ENCODE results near the gene KRTAP4-12. TPM values are rescaled to one million over a fixed set of nuclear protein-coding genes. Genes with fewer than 3 reads are reported as not detected.
"Not testable (repeated sequence)": the region's sequence is repeated elsewhere in the genome, so short reads cannot be mapped to it uniquely, and the experiment has no call there.

Gene KRTAP4-12
- total RNA-seq (2014; rRNA removed; shearing (Covaris generic)), result 0.22 TPM in 1 of 2 replicates, not detected in the other

GRCh38 chr17:41123991-41124371, at the start of gene KRTAP4-12:
Gene KRTAP4-12, minus strand, starts transcription at chr17:41124182. Its CDS starts 60 bp downstream, at chr17:41124122.
- not testable (repeated sequence) for H3K27me3 ChIP-seq; H3K4me1 ChIP-seq; DNase-seq; H3K36me3 ChIP-seq; H3K9me3 ChIP-seq (replicated peaks); H3K4me3 ChIP-seq
- peak within 1 kb of the TSS; percentile 20; the same call in 1 of the 2 replicates for H3K27ac ChIP-seq

- H3K27ac ChIP-seq, result no peak overlapping the region
- H3K9me3 ChIP-seq (replicated peaks), result no peaks in the 10 kb centered on the region
- H3K36me3 ChIP-seq, result no peaks in the 10 kb centered on the region
- no peak overlapping the region for H3K4me3 ChIP-seq
- no peak for DNase-seq
- no peaks in the 10 kb centered on the region for H3K27me3 ChIP-seq
- no peaks in the 10 kb centered on the region for H3K4me1 ChIP-seq
Measured at GRCh38 chr17:41171886-41172285, 47.9 kb upstream of the KRTAP4-12 start.

GRCh38 chr17:41168121-41168520, 44.1 kb upstream of the KRTAP4-12 start, which contains the start of gene KRTAP4-3:
Gene KRTAP4-3, minus strand, starts transcription at chr17:41168221. Its CDS starts 49 bp downstream, at chr17:41168172.
- no peaks in the 10 kb centered on the region for H3K36me3 ChIP-seq
- DNase-seq, result no peak
- no peaks in the 10 kb centered on the region for H3K4me1 ChIP-seq
- no peaks in the 10 kb centered on the region for H3K9me3 ChIP-seq (replicated peaks)
- H3K27ac ChIP-seq, result no peak within 1 kb of the TSS
- H3K4me3 ChIP-seq, result no peak within 1 kb of the TSS
- no peaks in the 10 kb centered on the region for H3K27me3 ChIP-seq

GRCh38 chr17:41167561-41167960, 43.6 kb upstream of the KRTAP4-12 start:
- no peak overlapping the region for H3K27ac ChIP-seq
- no peaks in the 10 kb centered on the region for H3K4me1 ChIP-seq
- no peaks in the 10 kb centered on the region for H3K9me3 ChIP-seq (replicated peaks)
- DNase-seq, result peak; percentile 70 to 71
- no peak overlapping the region for H3K4me3 ChIP-seq
- H3K27me3 ChIP-seq, result no peaks in the 10 kb centered on the region
- H3K36me3 ChIP-seq, result no peaks in the 10 kb centered on the region

- no peak overlapping the region for H3K27ac ChIP-seq
- H3K4me1 ChIP-seq, result no peaks in the 10 kb centered on the region
- no peak overlapping the region for H3K4me3 ChIP-seq
- no peaks in the 10 kb centered on the region for H3K36me3 ChIP-seq
- no peaks in the 10 kb centered on the region for H3K27me3 ChIP-seq
- DNase-seq, result no peak
- no peaks in the 10 kb centered on the region for H3K9me3 ChIP-seq (replicated peaks)
Measured at GRCh38 chr17:41163828-41164227, 39.8 kb upstream of the KRTAP4-12 start.

- H3K4me1 ChIP-seq, result no peaks in the 10 kb centered on the region
- no peaks in the 10 kb centered on the region for H3K9me3 ChIP-seq (replicated peaks)
- no peaks in the 10 kb centered on the region for H3K36me3 ChIP-seq
- no peaks in the 10 kb centered on the region for H3K27me3 ChIP-seq
- H3K27ac ChIP-seq, result no peak within 1 kb of the TSS
- DNase-seq, result no peak
- H3K4me3 ChIP-seq, result no peak within 1 kb of the TSS
Measured at GRCh38 chr17:41160648-41161047, 36.7 kb upstream of the KRTAP4-12 start, which contains the start of gene KRTAP4-4. Gene KRTAP4-4, minus strand, starts transcription at chr17:41160748. Its CDS starts 57 bp downstream, at chr17:41160691.

GRCh38 chr17:41160190-41160589, 36.2 kb upstream of the KRTAP4-12 start:
- peak in 1 of 2 experiments; percentile 32 for DNase-seq
- H3K36me3 ChIP-seq; H3K27ac ChIP-seq; H3K27me3 ChIP-seq; H3K9me3 ChIP-seq (replicated peaks); H3K4me3 ChIP-seq; H3K4me1 ChIP-seq: not testable (repeated sequence)

GRCh38 chr17:41153856-41154255, 29.9 kb upstream of the KRTAP4-12 start:
- no peaks in the 10 kb centered on the region for H3K9me3 ChIP-seq (replicated peaks)
- no peak overlapping the region for H3K4me3 ChIP-seq
- no peaks in the 10 kb centered on the region for H3K4me1 ChIP-seq
- no peaks in the 10 kb centered on the region for H3K36me3 ChIP-seq
- H3K27me3 ChIP-seq, result no peaks in the 10 kb centered on the region
- DNase-seq, result no peak
- H3K27ac ChIP-seq, result no peak overlapping the region

GRCh38 chr17:41151525-41151924, 27.5 kb upstream of the KRTAP4-12 start:
- no peak overlapping the region for H3K4me3 ChIP-seq
- no peaks in the 10 kb centered on the region for H3K36me3 ChIP-seq
- H3K27me3 ChIP-seq, result no peaks in the 10 kb centered on the region
- no peaks in the 10 kb centered on the region for H3K9me3 ChIP-seq (replicated peaks)
- no peaks in the 10 kb centered on the region for H3K4me1 ChIP-seq
- no peak for DNase-seq
- H3K27ac ChIP-seq, result no peak overlapping the region

GRCh38 chr17:41150026-41150425, 26.0 kb upstream of the KRTAP4-12 start:
- H3K27me3 ChIP-seq, result no peaks in the 10 kb centered on the region
- no peaks in the 10 kb centered on the region for H3K36me3 ChIP-seq
- H3K9me3 ChIP-seq (replicated peaks), result no peaks in the 10 kb centered on the region
- DNase-seq, result no peak
- no peaks in the 10 kb centered on the region for H3K4me1 ChIP-seq
- H3K27ac ChIP-seq, result no peak overlapping the region
- H3K4me3 ChIP-seq, result no peak overlapping the region

- Histone ChIP-seq H3K4me1 (no peaks in the 10 kb centered on the region), H3K9me3 (replicated peaks) (no peaks in the 10 kb centered on the region), H3K27me3 (no peaks in the 10 kb centered on the region), H3K27ac (peak within 1 kb of the TSS; percentile 2; the same call in 1 of the 2 replicates), H3K36me3 (no peaks in the 10 kb centered on the region), H3K4me3 (no peak within 1 kb of the TSS)
- DNase-seq, result no peak
Measured at GRCh38 chr17:41149652-41149985, 25.6 kb upstream of the KRTAP4-12 start, which contains the start of gene KRTAP4-5. Gene KRTAP4-5, minus strand, starts transcription at chr17:41149825. Its CDS starts 58 bp downstream, at chr17:41149767.

- peak overlapping the region; percentile 2; the same call in 1 of the 2 replicates for H3K27ac ChIP-seq
- H3K4me1 ChIP-seq; H3K9me3 ChIP-seq (replicated peaks); H3K27me3 ChIP-seq; H3K4me3 ChIP-seq; H3K36me3 ChIP-seq: not testable (repeated sequence)
- DNase-seq, result peak; percentile 57 to 59
Measured at GRCh38 chr17:41148971-41149651, 25.1 kb upstream of the KRTAP4-12 start.

GRCh38 chr17:41147531-41148204, 23.7 kb upstream of the KRTAP4-12 start:
- H3K27me3 ChIP-seq, result no peaks in the 10 kb centered on the region
- no peak for DNase-seq
- no peak overlapping the region for H3K27ac ChIP-seq
- H3K9me3 ChIP-seq (replicated peaks), result peaks cover 5% of the 10 kb centered on the region; the same call in 1 of the 2 replicates
- no peak overlapping the region for H3K4me3 ChIP-seq
- H3K36me3 ChIP-seq, result no peaks in the 10 kb centered on the region
- H3K4me1 ChIP-seq, result no peaks in the 10 kb centered on the region

GRCh38 chr17:41145261-41145660, 21.3 kb upstream of the KRTAP4-12 start:
- H3K27me3 ChIP-seq, result no peaks in the 10 kb centered on the region
- DNase-seq, result no peak
- H3K9me3 ChIP-seq (replicated peaks), result peaks cover 11% of the 10 kb centered on the region
- H3K4me3 ChIP-seq, result no peak overlapping the region
- H3K4me1 ChIP-seq, result no peaks in the 10 kb centered on the region
- H3K27ac ChIP-seq, result no peak overlapping the region
- H3K36me3 ChIP-seq, result no peaks in the 10 kb centered on the region

- Histone ChIP-seq H3K4me3 (no peak overlapping the region), H3K4me1 (no peaks in the 10 kb centered on the region), H3K36me3 (no peaks in the 10 kb centered on the region), H3K9me3 (replicated peaks) (peaks cover 11% of the 10 kb centered on the region), H3K27me3 (no peaks in the 10 kb centered on the region), H3K27ac (no peak overlapping the region)
- DNase-seq, result no peak
Measured at GRCh38 chr17:41144846-41145245, 20.9 kb upstream of the KRTAP4-12 start.
